IMR-90 (cell line): ENCODE results near the gene ALDH8A1. TPM values are rescaled to one million over a fixed set of nuclear protein-coding genes. Genes with fewer than 3 reads are reported as not detected.

Experiments
- ATAC-seq: fragments of 200-7000 bp; cut with Tn5 transposase; 2 replicates; pipeline ENCODE4 v1.9.1; 2020; ENCODE audit warnings: low read depth, mild to moderate bottlenecking, moderate library complexity
- BruUV-seq: library from RNA; stranded (reverse); fragments of 400-500 nt; replicated peaks from 2 replicates; lab custom pipeline; 2021; lab: Mats Ljungman, UMichigan
- CTCF ChIA-PET: fragments of 300-600 bp; formaldehyde crosslinking; extraction: SDS; loops from one replicate; lab custom pipeline; 2021; ENCODE audit warnings: antibody characterized with exemption; lab: Yijun Ruan, JAX
- POLR2A ChIA-PET: fragments of 300-600 bp; sonication (Branson Sonifier 250); formaldehyde crosslinking; loops from one replicate; lab custom pipeline; 2022; ENCODE audit warnings: antibody characterized with exemption; ENCODE audit not compliant: unreplicated experiment; lab: Charles Lee
- DNase-seq: peaks from one replicate; pipeline ENCODE4 v3.0.0; 2013
- H2AFZ ChIP-seq: replicated peaks from 2 replicates; pipeline ENCODE3; 2013; ENCODE audit warnings: low read length, mild to moderate bottlenecking; ENCODE audit not compliant: poor library complexity
- H2AK5ac ChIP-seq: 2 replicates; pipeline ENCODE4 v1.6.1; 2013; ENCODE audit warnings: low read depth, low read length, inconsistent platforms
- H2AK9ac ChIP-seq: replicated peaks from 2 replicates; pipeline ENCODE3; 2013; ENCODE audit warnings: mild to moderate bottlenecking, low read depth, low read length, moderate library complexity; ENCODE audit not compliant: poor library complexity
- H2BK120ac ChIP-seq: 2 replicates; pipeline ENCODE4 v1.6.1; 2013; ENCODE audit warnings: low read depth, low read length, inconsistent platforms
- H2BK15ac ChIP-seq: 3 replicates; pipeline ENCODE4 v1.6.1; 2013; ENCODE audit warnings: low read depth, low read length, inconsistent platforms
- H2BK20ac ChIP-seq: 2 replicates; pipeline ENCODE4 v1.6.1; 2013; ENCODE audit warnings: low read depth, mild to moderate bottlenecking, inconsistent platforms, low read length, moderate library complexity
- H2BK5ac ChIP-seq: 2 replicates; pipeline ENCODE4 v1.6.1; 2013; ENCODE audit warnings: mild to moderate bottlenecking, low read depth, low read length, inconsistent platforms; ENCODE audit not compliant: poor library complexity, severe bottlenecking
- H3K14ac ChIP-seq: replicated peaks from 2 replicates; pipeline ENCODE4 v1.6.1; 2013; ENCODE audit warnings: low read depth, low read length, inconsistent platforms
- H3K18ac ChIP-seq: 2 replicates; pipeline ENCODE4 v1.6.1; 2013; ENCODE audit warnings: low read depth, low read length, control low read depth
- H3K23ac ChIP-seq: 2 replicates; pipeline ENCODE4 v1.6.1; 2013; ENCODE audit warnings: low read depth, low read length, inconsistent platforms
- H3K27ac ChIP-seq: 2 replicates; pipeline ENCODE4 v1.5.1; 2013; ENCODE audit warnings: mild to moderate bottlenecking, control low read depth, low read length; ENCODE audit not compliant: insufficient read depth
- H3K27me3 ChIP-seq: 2 replicates; pipeline ENCODE4 v1.6.1; 2013; ENCODE audit warnings: low read length; ENCODE audit not compliant: control insufficient read depth, insufficient read depth
- H3K36me3 ChIP-seq: 2 replicates; pipeline ENCODE4 v1.6.1; 2013; ENCODE audit warnings: low read length, mixed read lengths; ENCODE audit not compliant: control insufficient read depth, insufficient read depth
- H3K4ac ChIP-seq: 2 replicates; pipeline ENCODE4 v1.6.1; 2013; ENCODE audit warnings: low read depth, low read length, inconsistent platforms
- H3K4me1 ChIP-seq: 2 replicates; pipeline ENCODE4 v1.6.1; 2013; ENCODE audit warnings: low read length, mixed read lengths; ENCODE audit not compliant: control insufficient read depth, insufficient read depth
- H3K4me2 ChIP-seq: 2 replicates; pipeline ENCODE4 v1.6.1; 2013; ENCODE audit warnings: low read depth, mild to moderate bottlenecking, control low read depth, low read length, moderate library complexity
- H3K4me3 ChIP-seq: 2 replicates; pipeline ENCODE4 v1.5.1; 2013; ENCODE audit warnings: low read depth, mild to moderate bottlenecking, control low read depth, low read length, moderate library complexity; ENCODE audit not compliant: insufficient read depth
- H3K56ac ChIP-seq: 2 replicates; pipeline ENCODE4 v1.6.1; 2013; ENCODE audit warnings: low read length, inconsistent platforms; ENCODE audit not compliant: insufficient read depth; ENCODE audit errors: extremely low read depth
- H3K79me1 ChIP-seq, 2 experiments: 2 replicates each; pipeline ENCODE4 v1.6.1; 2013; ENCODE audit warnings: low read length in 2 of 2, inconsistent platforms in 1 of 2, low read depth in 1 of 2
- H3K9ac ChIP-seq: 2 replicates; pipeline ENCODE4 v1.6.1; 2013; ENCODE audit warnings: low read depth, low read length, control low read depth
- H3K9me1 ChIP-seq: 2 replicates; pipeline ENCODE4 v1.6.1; 2013; ENCODE audit warnings: low read length, inconsistent platforms; ENCODE audit not compliant: insufficient read depth
- H3K9me3 ChIP-seq: 2 replicates; pipeline ENCODE4 v1.6.1; 2013; ENCODE audit warnings: low read length; ENCODE audit not compliant: control insufficient read depth, insufficient read depth
- H4K20me1 ChIP-seq: 2 replicates; pipeline ENCODE4 v1.6.1; 2013; ENCODE audit warnings: low read length, inconsistent platforms; ENCODE audit not compliant: insufficient read depth
- H4K5ac ChIP-seq: 2 replicates; pipeline ENCODE4 v1.6.1; 2013; ENCODE audit warnings: mild to moderate bottlenecking, low read depth, low read length, control low read depth
- H4K8ac ChIP-seq, 2 experiments: 2 replicates each; pipeline ENCODE4 v1.6.1; 2013; ENCODE audit warnings: low read depth in 2 of 2, low read length in 2 of 2, control low read depth in 1 of 2, inconsistent platforms in 1 of 2
- H4K91ac ChIP-seq: 2 replicates; pipeline ENCODE4 v1.6.1; 2013; ENCODE audit warnings: low read depth, low read length, inconsistent platforms; ENCODE audit not compliant: insufficient read depth
- CEBPB ChIP-seq: IDR thresholded peaks from 2 replicates; pipeline ENCODE4 v1.6.1; 2012; ENCODE audit warnings: low read depth, low read length, improper control_type of control experiment
- CHD1 ChIP-seq: IDR thresholded peaks from 2 replicates; pipeline ENCODE4 v1.6.1; 2012; ENCODE audit warnings: low read depth, low read length, improper control_type of control experiment
- FOS ChIP-seq: fragments of 150-350 bp; IDR thresholded peaks from 2 replicates; pipeline ENCODE4 v1.6.1; 2016; ENCODE audit warnings: low read depth, low read length
- MAFK ChIP-seq: IDR thresholded peaks from 2 replicates; pipeline ENCODE4 v1.6.1; 2012; ENCODE audit warnings: low read depth, low read length, improper control_type of control experiment
- NFE2L2 ChIP-seq: fragments of 150-350 bp; IDR thresholded peaks from 2 replicates; pipeline ENCODE4 v1.6.1; 2016; ENCODE audit warnings: low read depth, mild to moderate bottlenecking, low read length
- RAD21 ChIP-seq: IDR thresholded peaks from 2 replicates; pipeline ENCODE4 v1.6.1; 2012; ENCODE audit warnings: low read length, improper control_type of control experiment
- RCOR1 ChIP-seq: IDR thresholded peaks from 2 replicates; pipeline ENCODE4 v1.6.1; 2012; ENCODE audit warnings: mild to moderate bottlenecking, low read length, improper control_type of control experiment; ENCODE audit not compliant: insufficient replicate concordance
- RFX5 ChIP-seq: IDR thresholded peaks from 2 replicates; pipeline ENCODE4 v1.8.0; 2012; ENCODE audit warnings: low read depth, mild to moderate bottlenecking, low read length, moderate library complexity
- SMC3 ChIP-seq: fragments of 150-350 bp; IDR thresholded peaks from 2 replicates; pipeline ENCODE4 v1.6.1; 2016; ENCODE audit warnings: low read depth, mild to moderate bottlenecking, antibody characterized with exemption, low read length, moderate library complexity
- WGBS, 2 experiments: methylation state at CpG; one replicate each; pipeline versions ENCODE4 v1.1.5 to v1.1.7; 2013; ENCODE audit warnings: missing lambda C conversion rate in 2 of 2; ENCODE audit not compliant: insufficient read length in 1 of 2; ENCODE audit errors: extremely low coverage in 2 of 2; 5-methylcytosine and 5-hydroxymethylcytosine counted together
- dilution Hi-C: fragments of 300-500 bp; cut with HindIII; formaldehyde crosslinking; loops from one replicate; pipeline ENCODE4 v1.14.3; 2018; ENCODE audit warnings: low sequenced_read_pairs; ENCODE audit not compliant: unreplicated experiment
- in situ Hi-C: fragments of 300-500 bp; cut with MboI; formaldehyde crosslinking; loops from 3 replicates; pipeline ENCODE4 v1.14.3; 2019; ENCODE audit warnings: low sequenced_read_pairs, inconsistent platforms, mixed read lengths
- intact Hi-C: fragments of 100-400 bp; cut with micrococcal nuclease; formaldehyde crosslinking; loops from 2 replicates; pipeline ENCODE4 v1.10.0; 2022
- polyA plus RNA-seq, 3 experiments: library from polyadenylated mRNA; depleted of rRNA; stranded (reverse); fragments of >200 nt; gene quantifications; 2 replicates each; pipeline ENCODE4 v1.2.3, GENCODE V29; 2012; ENCODE audit warnings: low replicate concordance in 1 of 3
- total RNA-seq: library from RNA; depleted of rRNA; stranded (reverse); fragments of >200 nt; gene quantifications from 2 replicates; pipeline ENCODE4 v1.2.3, GENCODE V29; 2012
- TF ChIP-seq, protein P1 (sequence below): fragments of 150-350 bp; IDR thresholded peaks from 2 replicates; pipeline ENCODE4 v1.6.1; 2017; ENCODE audit warnings: mild to moderate bottlenecking, antibody characterized with exemption, low read length, low read depth
- TF ChIP-seq, protein P2 (sequence below): fragments of 150-350 bp; IDR thresholded peaks from 2 replicates; pipeline ENCODE4 v1.6.1; 2016; ENCODE audit warnings: low read depth, mild to moderate bottlenecking, low read length, moderate library complexity, borderline replicate concordance

The ALDH8A1 gene
- total and polyA plus RNA-seq, 2 of the 4 experiments (the other 2 are of a cell fraction), result under 0.01 to 0.15 TPM

DNA sequence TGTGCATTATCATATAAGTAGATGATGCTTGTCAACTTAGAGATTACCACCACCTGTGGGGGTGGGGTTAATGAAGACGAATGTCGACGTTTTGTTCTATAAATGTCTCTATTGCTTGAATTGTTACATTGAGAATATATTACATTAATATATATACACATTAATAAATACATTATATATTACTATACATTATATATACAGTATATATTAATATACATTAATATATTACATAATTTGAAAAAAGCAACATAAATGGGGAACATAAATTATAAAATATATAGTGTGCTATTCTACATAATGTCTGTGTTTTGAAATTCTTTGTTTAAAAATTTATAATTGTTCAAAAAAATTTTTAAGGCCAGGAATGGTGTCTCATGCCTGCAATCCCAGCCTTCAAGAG is 81.1 kb downstream of the ALDH8A1 start:
- H3K27ac ChIP-seq, result no peak overlapping the region

More for the DNA sequence above, 81.1 kb downstream of the ALDH8A1 start:
- dilution Hi-C loops, result no loop called here
- no peak overlapping the region for H3K56ac ChIP-seq
- H3K9me1 ChIP-seq, result no peaks in the 10 kb centered on the region
- no peak overlapping the region for H3K18ac ChIP-seq
- in situ Hi-C loops, result no loop called here
- no peak overlapping the region for H2AK5ac ChIP-seq
- no peaks in the 10 kb centered on the region for H3K4me1 ChIP-seq
- no peak overlapping the region for H3K23ac ChIP-seq
- no peak overlapping the region for H2BK15ac ChIP-seq
- no peak overlapping the region for H3K4me2 ChIP-seq
- H3K4ac ChIP-seq, result no peak overlapping the region
- no peaks in the 10 kb centered on the region for H4K20me1 ChIP-seq
- ATAC-seq (no peak), DNase-seq (no peak)
- H3K27me3 ChIP-seq, result no peaks in the 10 kb centered on the region; the same call in 1 of the 2 replicates
- no peak overlapping the region for H4K91ac ChIP-seq
- no peaks in the 10 kb centered on the region for H3K9me3 ChIP-seq
- no peak overlapping the region for H4K8ac ChIP-seq
- no peak overlapping the region for H2BK5ac ChIP-seq
- H2AFZ ChIP-seq, result no peak overlapping the region
- H4K5ac ChIP-seq, result no peak overlapping the region
- H3K36me3 ChIP-seq, result no peaks in the 10 kb centered on the region
- H3K14ac ChIP-seq, result no peak overlapping the region
- TF ChIP-seq RFX5 (no peak), SMC3 (no peak), RAD21 (no peak), RCOR1 (no peak), FOS (no peak), CEBPB (no peak), CHD1 (no peak), NFE2L2 (no peak), MAFK (no peak)
- TF ChIP-seq, protein P1, sequence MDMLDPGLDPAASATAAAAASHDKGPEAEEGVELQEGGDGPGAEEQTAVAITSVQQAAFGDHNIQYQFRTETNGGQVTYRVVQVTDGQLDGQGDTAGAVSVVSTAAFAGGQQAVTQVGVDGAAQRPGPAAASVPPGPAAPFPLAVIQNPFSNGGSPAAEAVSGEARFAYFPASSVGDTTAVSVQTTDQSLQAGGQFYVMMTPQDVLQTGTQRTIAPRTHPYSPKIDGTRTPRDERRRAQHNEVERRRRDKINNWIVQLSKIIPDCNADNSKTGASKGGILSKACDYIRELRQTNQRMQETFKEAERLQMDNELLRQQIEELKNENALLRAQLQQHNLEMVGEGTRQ, result no peak
- TF ChIP-seq, protein P2, sequence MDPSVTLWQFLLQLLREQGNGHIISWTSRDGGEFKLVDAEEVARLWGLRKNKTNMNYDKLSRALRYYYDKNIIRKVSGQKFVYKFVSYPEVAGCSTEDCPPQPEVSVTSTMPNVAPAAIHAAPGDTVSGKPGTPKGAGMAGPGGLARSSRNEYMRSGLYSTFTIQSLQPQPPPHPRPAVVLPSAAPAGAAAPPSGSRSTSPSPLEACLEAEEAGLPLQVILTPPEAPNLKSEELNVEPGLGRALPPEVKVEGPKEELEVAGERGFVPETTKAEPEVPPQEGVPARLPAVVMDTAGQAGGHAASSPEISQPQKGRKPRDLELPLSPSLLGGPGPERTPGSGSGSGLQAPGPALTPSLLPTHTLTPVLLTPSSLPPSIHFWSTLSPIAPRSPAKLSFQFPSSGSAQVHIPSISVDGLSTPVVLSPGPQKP, result no peak
- ChIA-PET CTCF (interaction anchor here (2.0 kb wide), 1 partner anchor 15 kb away, joined by 7 read pairs; no protein-coding TSS in a partner anchor), POLR2A (no interaction called here)
- no peak overlapping the region for H2BK120ac ChIP-seq
- no peak overlapping the region for H3K4me3 ChIP-seq
- no TSS peak for BruUV-seq
- no CpG with 5 or more reads among the region's 3 CpGs for WGBS, 2 experiments
- H2AK9ac ChIP-seq, result no peak overlapping the region
- no peak overlapping the region for H3K9ac ChIP-seq
- intact Hi-C loops, result loop anchor here (2.0 kb wide), 1 partner anchor 14 kb away; no protein-coding TSS in a partner anchor
- no peaks in the 10 kb centered on the region for H3K79me1 ChIP-seq
- no peak overlapping the region for H2BK20ac ChIP-seq
